IPS-11a (cell line): ENCODE data around the gene TMEM51.
"Not testable (repeated sequence)": the region's sequence is repeated elsewhere in the genome, so short reads cannot be mapped to it uniquely, and the experiment has no call there.

Source experiments
- H3K4me3 ChIP-seq: one replicate; pipeline ENCODE4 v1.5.1; 2013; ENCODE audit warnings: low read depth, low read length, control low read depth

The TMEM51 gene

GRCh38 chr1:15175324-15176094 is 22.0 kb downstream of the TMEM51 start:
- H3K4me3 ChIP-seq = not testable (repeated sequence)

GRCh38 chr1:15176120-15176519 is 22.6 kb downstream of the TMEM51 start:
- no peak overlapping the region for H3K4me3 ChIP-seq

- no peak overlapping the region for H3K4me3 ChIP-seq
These were observed 23.5 kb downstream of the TMEM51 start for GRCh38 chr1:15176898-15177665.

GRCh38 chr1:15177710-15178166 is 24.2 kb downstream of the TMEM51 start:
- H3K4me3 ChIP-seq = no peak overlapping the region

GRCh38 chr1:15178571-15179484 is 25.3 kb downstream of the TMEM51 start:
- no peak overlapping the region for H3K4me3 ChIP-seq

GRCh38 chr1:15179485-15179883 is 25.9 kb downstream of the TMEM51 start:
- H3K4me3 ChIP-seq = no peak overlapping the region

GRCh38 chr1:15180189-15180588 is 26.6 kb downstream of the TMEM51 start:
- H3K4me3 ChIP-seq = no peak overlapping the region

- H3K4me3 ChIP-seq = no peak overlapping the region
These were observed 27.5 kb downstream of the TMEM51 start for GRCh38 chr1:15180945-15181523.

- no peak overlapping the region for H3K4me3 ChIP-seq
These were observed 28.0 kb downstream of the TMEM51 start for GRCh38 chr1:15181564-15181963.

GRCh38 chr1:15184436-15185241 is 31.1 kb downstream of the TMEM51 start:
- H3K4me3 ChIP-seq = no peak overlapping the region

- H3K4me3 ChIP-seq = no peak overlapping the region
These were observed 32.1 kb downstream of the TMEM51 start for GRCh38 chr1:15185617-15186016.

- H3K4me3 ChIP-seq = no peak overlapping the region
These were observed 32.7 kb downstream of the TMEM51 start for GRCh38 chr1:15186073-15186845.

GRCh38 chr1:15186846-15187151 is 33.3 kb downstream of the TMEM51 start:
- no peak overlapping the region for H3K4me3 ChIP-seq

GRCh38 chr1:15187175-15188129 is 33.9 kb downstream of the TMEM51 start:
- H3K4me3 ChIP-seq = no peak overlapping the region

GRCh38 chr1:15188130-15188524 is 34.6 kb downstream of the TMEM51 start:
- H3K4me3 ChIP-seq = no peak overlapping the region

GRCh38 chr1:15188678-15189077 is 35.1 kb downstream of the TMEM51 start:
- H3K4me3 ChIP-seq = no peak overlapping the region

- H3K4me3 ChIP-seq = no peak overlapping the region
These were observed 36.3 kb downstream of the TMEM51 start for GRCh38 chr1:15189692-15190370.

GRCh38 chr1:15191267-15191666 is 37.7 kb downstream of the TMEM51 start:
- H3K4me3 ChIP-seq = no peak overlapping the region
